IMR-90 (cell line): ENCODE measurements around the gene ARL14.

Source experiments
- BHLHE40 ChIP-seq: fragments of 150-350 bp; IDR thresholded peaks from 2 replicates; pipeline ENCODE4 v1.6.1; 2016; ENCODE audit warnings: mild to moderate bottlenecking, low read depth, low read length
- CTCF ChIP-seq: conservative IDR thresholded peaks from 2 replicates; pipeline ENCODE4 v1.5.1; 2012; ENCODE audit warnings: mild to moderate bottlenecking, low read depth, low read length, improper control_type of control experiment
- MAFK ChIP-seq: IDR thresholded peaks from 2 replicates; pipeline ENCODE4 v1.6.1; 2012; ENCODE audit warnings: low read depth, low read length, improper control_type of control experiment
- MXI1 ChIP-seq: IDR thresholded peaks from 2 replicates; pipeline ENCODE4 v1.6.1; 2012; ENCODE audit warnings: low read depth, mild to moderate bottlenecking, low read length, moderate library complexity, borderline replicate concordance
- POLR2A ChIP-seq: IDR thresholded peaks from 2 replicates; pipeline ENCODE4 v1.6.1; 2012; ENCODE audit warnings: mild to moderate bottlenecking, low read depth, low read length
- RAD21 ChIP-seq: IDR thresholded peaks from 2 replicates; pipeline ENCODE4 v1.6.1; 2012; ENCODE audit warnings: low read length, improper control_type of control experiment
- RCOR1 ChIP-seq: IDR thresholded peaks from 2 replicates; pipeline ENCODE4 v1.6.1; 2012; ENCODE audit warnings: mild to moderate bottlenecking, low read length, improper control_type of control experiment; ENCODE audit not compliant: insufficient replicate concordance
- RFX5 ChIP-seq: IDR thresholded peaks from 2 replicates; pipeline ENCODE4 v1.8.0; 2012; ENCODE audit warnings: low read depth, mild to moderate bottlenecking, low read length, moderate library complexity
- USF2 ChIP-seq: fragments of 150-350 bp; IDR thresholded peaks from 2 replicates; pipeline ENCODE4 v1.6.1; 2017; ENCODE audit warnings: mild to moderate bottlenecking, antibody characterized with exemption, low read length, low read depth

- TF ChIP-seq CTCF (no peak), POLR2A (no peak), MAFK (no peak), MXI1 (no peak), USF2 (no peak), RFX5 (no peak), RCOR1 (no peak), RAD21 (no peak), BHLHE40 (no peak)
Measured at GRCh38 chr3:160671995-160672394, 5.0 kb upstream of the ARL14 start.
